Measurements from ENCODE around the gene DMD.
"Not testable (repeated sequence)": the region's sequence is repeated elsewhere in the genome, so short reads cannot be mapped to it uniquely, and the experiment has no call there.

Gene DMD

GRCh38 chrX:32780109-32780508, 431.2 kb downstream of the DMD start:
- DNase-seq (ENCODE audit: insufficient read length, low spot score) (no peak), FAIRE-seq (no peak)
- TF ChIP-seq POLR2A (IDR thresholded peaks at IDR 0.05; ENCODE audit: low read depth, low read length): no peak

DNA sequence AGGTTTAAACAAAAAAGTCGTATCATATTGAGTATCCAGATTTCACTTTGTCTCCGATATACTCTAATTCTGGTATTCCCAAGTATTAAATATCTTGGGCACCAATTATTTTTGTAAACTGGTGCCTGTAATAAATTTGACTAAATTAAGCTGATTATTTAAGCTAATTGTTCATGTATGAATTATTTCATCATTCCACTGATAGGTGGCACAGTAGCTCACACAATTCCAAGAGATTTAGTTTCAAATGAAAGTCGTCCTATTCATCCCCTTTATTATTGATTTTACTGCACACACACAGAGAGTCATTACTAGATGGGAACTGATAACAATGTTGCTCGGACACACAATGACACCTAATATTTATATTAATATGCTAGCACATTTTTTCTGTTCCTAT, 432.4 kb downstream of the DMD start:
- no peak for FAIRE-seq
- no peak for DNase-seq (ENCODE audit: insufficient read length, low spot score)
- no peak for TF ChIP-seq POLR2A (IDR thresholded peaks at IDR 0.05; ENCODE audit: low read depth, low read length)

- no peak for DNase-seq (ENCODE audit: insufficient read length, low spot score)
- no peak for TF ChIP-seq POLR2A (IDR thresholded peaks at IDR 0.05; ENCODE audit: low read depth, low read length)
- FAIRE-seq: no peak
Observed at GRCh38 chrX:32774966-32775365, 436.4 kb downstream of the DMD start.

DNA sequence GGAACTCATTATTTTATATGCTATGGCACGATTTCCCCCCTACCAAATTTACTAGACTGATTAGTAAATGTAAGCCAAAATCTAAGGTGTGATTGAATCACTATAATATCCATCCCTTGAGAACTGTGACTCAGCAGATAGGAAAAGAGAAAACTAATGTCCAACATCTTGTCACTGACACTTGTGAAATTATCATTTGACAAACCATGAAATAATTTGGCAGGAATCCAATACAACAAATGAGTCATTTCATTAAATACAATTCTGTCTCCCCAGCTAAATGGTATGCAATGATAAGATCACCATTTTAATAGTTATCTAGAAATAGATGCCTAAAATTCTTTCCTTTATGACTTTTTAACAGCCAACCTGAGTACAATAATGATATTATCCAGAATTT, 462.3 kb downstream of the DMD start:
- no peak for TF ChIP-seq POLR2A (IDR thresholded peaks at IDR 0.05; ENCODE audit: low read depth, low read length)
- DNase-seq (ENCODE audit: insufficient read length, low spot score) (no peak), FAIRE-seq (no peak)

DNA sequence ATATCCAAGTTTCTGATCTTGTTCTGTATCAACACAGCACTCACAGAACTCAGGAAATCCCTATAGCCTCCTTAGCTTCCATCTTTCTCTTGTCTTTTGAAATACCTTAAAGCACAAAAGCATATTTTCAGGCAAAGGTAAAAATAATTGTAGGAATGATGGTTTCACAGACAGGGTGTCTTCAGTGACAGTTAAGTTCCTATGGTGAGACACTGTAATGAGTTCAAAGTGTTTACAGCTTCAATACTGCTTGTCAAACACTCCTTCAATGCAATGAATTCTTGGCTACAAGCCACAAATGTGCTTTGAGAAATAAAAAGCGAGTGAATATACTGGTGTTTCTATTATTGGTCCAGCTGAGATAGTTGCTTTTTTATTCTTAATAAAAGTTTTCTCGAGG, 466.0 kb downstream of the DMD start:
- FAIRE-seq (no peak), DNase-seq (ENCODE audit: insufficient read length, low spot score) (no peak)
- no peak for TF ChIP-seq POLR2A (IDR thresholded peaks at IDR 0.05; ENCODE audit: low read depth, low read length)

DNA sequence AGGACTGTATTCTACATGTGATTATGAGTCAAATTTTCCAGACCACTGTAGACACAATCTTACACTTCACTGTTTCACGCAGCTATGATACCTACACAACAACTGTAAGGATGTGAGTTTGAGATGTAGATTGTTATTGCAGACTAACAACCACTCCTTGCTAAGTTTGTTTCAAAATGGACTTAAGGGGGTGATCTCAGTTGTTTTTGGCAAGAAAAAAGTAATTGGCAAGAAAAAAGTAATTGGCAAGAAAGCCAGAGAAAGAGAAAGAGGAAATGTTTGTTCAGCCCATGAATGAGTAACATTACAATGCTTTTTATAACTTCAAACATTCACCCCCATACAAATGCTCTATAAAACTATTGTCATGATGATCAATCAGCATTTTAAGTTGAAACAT, 466.4 kb downstream of the DMD start:
- TF ChIP-seq POLR2A (IDR thresholded peaks at IDR 0.05; ENCODE audit: low read depth, low read length): no peak
- DNase-seq (ENCODE audit: insufficient read length, low spot score) (no peak), FAIRE-seq (no peak)

GRCh38 chrX:32741910-32742309, 469.4 kb downstream of the DMD start:
- DNase-seq (ENCODE audit: insufficient read length, low spot score) (no peak), FAIRE-seq (no peak)
- TF ChIP-seq POLR2A (IDR thresholded peaks at IDR 0.05; ENCODE audit: low read depth, low read length): no peak

DNA sequence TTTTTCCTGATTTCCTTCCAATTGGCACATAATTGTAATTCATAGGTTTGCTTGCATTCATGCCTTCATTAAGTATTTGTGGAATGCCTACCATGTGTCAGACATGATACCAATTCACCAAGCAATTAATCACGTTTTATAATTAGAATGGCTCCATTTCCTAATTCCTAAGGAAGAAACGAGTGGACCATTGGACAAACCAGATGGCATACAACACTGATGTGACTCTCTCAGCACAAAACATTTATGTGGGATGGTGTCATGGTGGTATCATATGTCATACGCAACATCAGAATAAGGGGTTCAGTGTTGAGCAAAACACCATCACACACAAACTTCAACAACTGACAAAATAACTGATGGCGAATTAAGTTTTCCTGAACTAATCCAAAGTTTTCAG, 502.8 kb downstream of the DMD start:
- no peak for TF ChIP-seq POLR2A (IDR thresholded peaks at IDR 0.05; ENCODE audit: low read depth, low read length)
- FAIRE-seq: no peak
- DNase-seq (ENCODE audit: insufficient read length, low spot score): no peak

DNA sequence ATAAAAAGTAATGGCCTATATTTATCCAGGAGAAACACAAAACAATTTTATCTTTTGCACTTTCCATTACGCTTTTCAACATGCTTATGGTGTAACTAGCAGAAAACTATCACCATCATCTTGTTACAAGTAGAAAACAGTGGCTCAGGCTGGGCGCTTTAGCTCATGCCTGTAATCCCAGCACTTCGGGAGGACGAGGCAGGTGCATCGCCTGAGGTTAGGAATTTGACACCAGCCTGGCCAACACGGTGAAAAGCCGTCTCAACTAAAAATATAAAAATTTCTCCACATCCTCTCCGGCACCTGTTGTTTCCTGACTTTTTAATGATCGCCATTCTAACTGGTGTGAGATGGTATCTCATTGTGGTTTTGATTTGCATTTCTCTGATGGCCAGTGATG, 506.0 kb downstream of the DMD start:
- not testable (repeated sequence) for FAIRE-seq; DNase-seq (ENCODE audit: insufficient read length, low spot score)

DNA sequence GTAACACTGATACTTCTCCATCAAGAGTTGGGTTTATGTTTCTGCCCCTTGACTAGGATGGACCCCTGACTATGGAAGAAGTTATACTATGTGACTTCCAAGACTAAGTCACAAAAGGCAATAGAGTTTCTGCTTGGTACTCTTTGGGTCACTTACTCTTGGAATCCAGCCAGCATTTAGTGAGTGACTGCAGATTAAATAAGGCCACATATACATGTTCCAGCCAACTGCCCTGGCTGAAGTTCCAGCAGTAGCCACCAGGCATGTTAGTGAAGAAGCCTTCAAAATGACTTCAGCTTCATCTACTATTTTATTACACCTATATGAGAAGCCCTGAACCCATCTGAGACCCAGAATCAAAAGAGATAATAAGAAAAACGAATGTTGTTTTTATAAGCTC, 524.0 kb downstream of the DMD start:
- no peak for TF ChIP-seq POLR2A (IDR thresholded peaks at IDR 0.05; ENCODE audit: low read depth, low read length)
- FAIRE-seq: no peak
- no peak for DNase-seq (ENCODE audit: insufficient read length, low spot score)

- no peak for TF ChIP-seq POLR2A (IDR thresholded peaks at IDR 0.05; ENCODE audit: low read depth, low read length)
- DNase-seq (ENCODE audit: insufficient read length, low spot score): no peak
- FAIRE-seq: no peak
Observed at GRCh38 chrX:32678487-32678886, 532.9 kb downstream of the DMD start.

GRCh38 chrX:32673193-32673592, 538.2 kb downstream of the DMD start:
- no peak for FAIRE-seq
- DNase-seq (ENCODE audit: insufficient read length, low spot score): no peak
- TF ChIP-seq POLR2A (IDR thresholded peaks at IDR 0.05; ENCODE audit: low read depth, low read length): no peak

- FAIRE-seq: no peak
- TF ChIP-seq POLR2A (IDR thresholded peaks at IDR 0.05; ENCODE audit: low read depth, low read length): no peak
- DNase-seq (ENCODE audit: insufficient read length, low spot score): no peak
Observed at GRCh38 chrX:32662516-32662915, 548.8 kb downstream of the DMD start.

- DNase-seq (ENCODE audit: insufficient read length, low spot score) (no peak), FAIRE-seq (no peak)
- no peak for TF ChIP-seq POLR2A (IDR thresholded peaks at IDR 0.05; ENCODE audit: low read depth, low read length)
Observed at GRCh38 chrX:32644476-32645245, 566.7 kb downstream of the DMD start.

- FAIRE-seq (no peak), DNase-seq (ENCODE audit: insufficient read length, low spot score) (no peak)
- TF ChIP-seq POLR2A (IDR thresholded peaks at IDR 0.05; ENCODE audit: low read depth, low read length): no peak
Observed at GRCh38 chrX:32642283-32642682, 569.1 kb downstream of the DMD start.

GRCh38 chrX:32618154-32618553, 593.2 kb downstream of the DMD start:
- TF ChIP-seq POLR2A (IDR thresholded peaks at IDR 0.05; ENCODE audit: low read depth, low read length): no peak
- no peak for DNase-seq (ENCODE audit: insufficient read length, low spot score)
- FAIRE-seq: no peak

Measured in H54 (cell line).